Activated T-helper 9 cell treated with anti-CD3 and anti-CD28 coated beads, Interleukin-2, amount 50 U/mL, for 16 hours (primary cell): ENCODE measurements around the gene PPP1R12A.
A peak's percentile ranks its signal among the peaks of the same experiment; 100 is the strongest.

Experiments used
- DNase-seq: peaks from one replicate; pipeline ENCODE4 v3.0.0-alpha.2; 2020; ENCODE audit warnings: low read depth

The PPP1R12A gene

GRCh38 chr12:79935624-79936345, 888 bp upstream of the PPP1R12A start:
- DNase-seq, result no peak

- peak; percentile 38 for DNase-seq
Measured at GRCh38 chr12:79934281-79935020, 446 bp downstream of the PPP1R12A start.

GRCh38 chr12:79933532-79934264, 1.2 kb downstream of the PPP1R12A start:
- DNase-seq, result no peak

GRCh38 chr12:79933043-79933442, 1.9 kb downstream of the PPP1R12A start:
- DNase-seq, result no peak

GRCh38 chr12:79932357-79932756, 2.5 kb downstream of the PPP1R12A start:
- no peak for DNase-seq

- no peak for DNase-seq
Measured at GRCh38 chr12:79929065-79929464, 5.8 kb downstream of the PPP1R12A start.

- DNase-seq, result peak; percentile 8
Measured at GRCh38 chr12:79927772-79928474, 7.0 kb downstream of the PPP1R12A start.

- no peak for DNase-seq
Measured at GRCh38 chr12:79926951-79927350, 7.9 kb downstream of the PPP1R12A start.

- DNase-seq, result no peak
Measured at GRCh38 chr12:79925492-79925891, 9.4 kb downstream of the PPP1R12A start.

GRCh38 chr12:79921786-79922185, 13.1 kb downstream of the PPP1R12A start:
- DNase-seq, result no peak

- no peak for DNase-seq
Measured at GRCh38 chr12:79920421-79921238, 14.3 kb downstream of the PPP1R12A start.

- no peak for DNase-seq
Measured at GRCh38 chr12:79919762-79920161, 15.1 kb downstream of the PPP1R12A start.

- DNase-seq, result no peak
Measured at GRCh38 chr12:79916826-79917225, 18.1 kb downstream of the PPP1R12A start.

- DNase-seq, result no peak
Measured at GRCh38 chr12:79911889-79912656, 22.8 kb downstream of the PPP1R12A start.

GRCh38 chr12:79908366-79908765, 26.5 kb downstream of the PPP1R12A start:
- no peak for DNase-seq

GRCh38 chr12:79901506-79901905, 33.4 kb downstream of the PPP1R12A start:
- no peak for DNase-seq

GRCh38 chr12:79900951-79901350, 33.9 kb downstream of the PPP1R12A start:
- no peak for DNase-seq

- no peak for DNase-seq
Measured at GRCh38 chr12:79900199-79900598, 34.7 kb downstream of the PPP1R12A start.

- DNase-seq, result no peak
Measured at GRCh38 chr12:79897617-79898016, 37.3 kb downstream of the PPP1R12A start.

GRCh38 chr12:79895804-79896203, 39.1 kb downstream of the PPP1R12A start:
- no peak for DNase-seq

- no peak for DNase-seq
Measured at GRCh38 chr12:79895071-79895470, 39.8 kb downstream of the PPP1R12A start.
